ENCODE measurements around the gene KRT5.

KRT5 gene

GRCh38 chr12:52561880-52562449, 41.8 kb upstream of the KRT5 start:
- DNase-seq (ENCODE audit: low spot score) (no peak), ATAC-seq (ENCODE audit: low read depth) (no peak)
- Histone ChIP-seq H3K27me3 (ENCODE audit: insufficient read depth, poor library complexity, severe bottlenecking) (no peaks in the 10 kb centered on the region), H3K36me3 (ENCODE audit: low read depth) (no peaks in the 10 kb centered on the region), H3K4me1 (ENCODE audit: insufficient read depth, poor library complexity, severe bottlenecking) (no peaks in the 10 kb centered on the region), H3K27ac (ENCODE audit: poor library complexity, severe bottlenecking) (no peak overlapping the region), H3K4me3 (ENCODE audit: severe bottlenecking) (no peak overlapping the region), H3K9me3 (ENCODE audit: severe bottlenecking) (no peaks in the 10 kb centered on the region)
- TF ChIP-seq CTCF (IDR thresholded peaks at IDR 0.05; ENCODE audit: poor library complexity, severe bottlenecking): peak; percentile 18

- TF ChIP-seq CTCF (IDR thresholded peaks at IDR 0.05; ENCODE audit: poor library complexity, severe bottlenecking): no peak
- ATAC-seq (ENCODE audit: low read depth): no peak
- no peaks in the 10 kb centered on the region for H3K27me3 ChIP-seq (ENCODE audit: insufficient read depth, poor library complexity, severe bottlenecking)
Observed at GRCh38 chr12:52559979-52560378, 39.8 kb upstream of the KRT5 start.

GRCh38 chr12:52558781-52559445, 38.7 kb upstream of the KRT5 start:
- Histone ChIP-seq H3K27me3 (ENCODE audit: insufficient read depth, poor library complexity, severe bottlenecking) (no peaks in the 10 kb centered on the region), H3K4me3 (ENCODE audit: severe bottlenecking) (no peak overlapping the region), H3K4me1 (ENCODE audit: insufficient read depth, poor library complexity, severe bottlenecking) (no peaks in the 10 kb centered on the region), H3K27ac (ENCODE audit: poor library complexity, severe bottlenecking) (no peak overlapping the region), H3K36me3 (ENCODE audit: low read depth) (no peaks in the 10 kb centered on the region), H3K9me3 (ENCODE audit: severe bottlenecking) (no peaks in the 10 kb centered on the region)
- TF ChIP-seq CTCF (IDR thresholded peaks at IDR 0.05; ENCODE audit: poor library complexity, severe bottlenecking): no peak
- ATAC-seq (ENCODE audit: low read depth): no peak
- DNase-seq (ENCODE audit: low spot score): no peak

More at GRCh38 chr12:52559979-52560378, 39.8 kb upstream of the KRT5 start:
- Histone ChIP-seq H3K27ac (ENCODE audit: poor library complexity, severe bottlenecking) (no peak overlapping the region), H3K4me1 (ENCODE audit: insufficient read depth, poor library complexity, severe bottlenecking) (no peaks in the 10 kb centered on the region), H3K4me3 (ENCODE audit: severe bottlenecking) (no peak overlapping the region), H3K9me3 (ENCODE audit: severe bottlenecking) (no peaks in the 10 kb centered on the region), H3K36me3 (ENCODE audit: low read depth) (no peaks in the 10 kb centered on the region)
- no peak for DNase-seq (ENCODE audit: low spot score)

- H3K27me3 ChIP-seq (ENCODE audit: insufficient read depth, poor library complexity, severe bottlenecking): no peaks in the 10 kb centered on the region
Observed at GRCh38 chr12:52557476-52557875, 37.3 kb upstream of the KRT5 start.

More at GRCh38 chr12:52557476-52557875, 37.3 kb upstream of the KRT5 start:
- Histone ChIP-seq H3K36me3 (ENCODE audit: low read depth) (no peaks in the 10 kb centered on the region), H3K27ac (ENCODE audit: poor library complexity, severe bottlenecking) (no peak overlapping the region), H3K4me1 (ENCODE audit: insufficient read depth, poor library complexity, severe bottlenecking) (no peaks in the 10 kb centered on the region), H3K9me3 (ENCODE audit: severe bottlenecking) (no peaks in the 10 kb centered on the region), H3K4me3 (ENCODE audit: severe bottlenecking) (no peak overlapping the region)
- no peak for TF ChIP-seq CTCF (IDR thresholded peaks at IDR 0.05; ENCODE audit: poor library complexity, severe bottlenecking)
- no peak for ATAC-seq (ENCODE audit: low read depth)
- no peak for DNase-seq (ENCODE audit: low spot score)

Data from RWPE2 (cell line).